GM21447 (cell line): ENCODE measurements around the gene IGSF21.
"Not testable (repeated sequence)": the region's sequence is repeated elsewhere in the genome, so short reads cannot be mapped to it uniquely, and the experiment has no call there.

Experiments
- ATAC-seq: cut with Tn5 transposase; IDR thresholded peaks from one replicate; pipeline ENCODE4 v1.9.1; 2021; ENCODE audit not compliant: unreplicated experiment

The IGSF21 gene

GRCh38 chr1:18350747-18351146, 243.1 kb downstream of the IGSF21 start:
- no peak for ATAC-seq

- ATAC-seq: no peak
These were observed 244.1 kb downstream of the IGSF21 start for GRCh38 chr1:18351735-18352134.

GRCh38 chr1:18352636-18353265, 245.2 kb downstream of the IGSF21 start:
- ATAC-seq: no peak

- ATAC-seq: no peak
These were observed 245.9 kb downstream of the IGSF21 start for GRCh38 chr1:18353528-18353927.

- no peak for ATAC-seq
These were observed 246.4 kb downstream of the IGSF21 start for GRCh38 chr1:18353992-18354391.

DNA sequence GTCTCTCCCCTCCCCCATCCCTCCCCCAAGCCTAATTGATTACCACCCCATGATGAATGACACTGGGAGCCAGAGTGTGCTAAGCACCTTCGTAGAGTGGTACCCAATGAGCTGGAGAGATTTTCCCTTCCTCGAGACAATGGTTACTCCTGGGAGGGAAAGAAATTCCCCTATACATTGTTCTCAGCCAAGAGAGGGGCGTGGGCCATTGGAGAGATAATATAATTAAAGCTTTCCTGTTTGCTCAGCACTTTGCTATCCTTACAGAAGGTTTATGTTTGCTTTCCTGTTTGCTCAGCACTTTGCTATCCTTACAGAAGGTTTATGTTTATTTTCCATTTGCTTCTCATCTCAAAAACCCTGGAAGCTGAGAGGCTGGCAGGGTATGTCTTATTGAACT, 247.0 kb downstream of the IGSF21 start:
- ATAC-seq: no peak

DNA sequence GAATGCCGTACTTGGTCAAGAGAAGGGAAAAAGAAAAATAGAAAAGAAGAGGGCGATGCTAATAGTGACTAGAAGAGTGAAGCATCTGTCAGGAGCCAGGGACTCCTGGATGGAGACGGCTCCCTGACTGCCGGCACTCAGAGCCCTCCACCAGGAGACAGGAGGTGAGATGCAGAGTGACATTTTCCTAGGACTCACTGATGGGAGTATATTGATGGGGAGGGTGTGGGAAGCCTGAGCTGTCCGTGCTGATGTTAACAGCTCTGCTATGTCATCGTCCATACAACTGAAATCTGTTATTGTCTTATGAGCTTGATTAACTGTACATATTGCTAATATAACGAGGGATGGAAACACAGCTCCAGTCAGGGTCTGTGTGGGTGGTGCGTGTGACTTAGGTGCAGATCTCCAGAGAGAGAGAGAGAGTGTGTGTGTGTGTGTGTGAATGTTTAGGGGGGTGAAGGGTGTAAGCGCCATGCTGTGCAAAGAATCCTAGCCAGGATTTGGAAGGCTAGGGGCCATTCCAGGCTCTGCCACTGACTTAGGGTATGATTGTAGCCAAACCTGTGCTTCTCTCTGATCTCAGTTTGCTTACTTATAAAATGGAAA, 250.1 kb downstream of the IGSF21 start:
- ATAC-seq: no peak

GRCh38 chr1:18358600-18358999, 251.0 kb downstream of the IGSF21 start:
- no peak for ATAC-seq

- no peak for ATAC-seq
These were observed 252.7 kb downstream of the IGSF21 start for GRCh38 chr1:18360251-18360650.

GRCh38 chr1:18362150-18362549, 254.6 kb downstream of the IGSF21 start:
- no peak for ATAC-seq

- ATAC-seq: no peak
These were observed 255.8 kb downstream of the IGSF21 start for GRCh38 chr1:18363436-18363835.

GRCh38 chr1:18365099-18365705, 257.6 kb downstream of the IGSF21 start:
- no peak for ATAC-seq

DNA sequence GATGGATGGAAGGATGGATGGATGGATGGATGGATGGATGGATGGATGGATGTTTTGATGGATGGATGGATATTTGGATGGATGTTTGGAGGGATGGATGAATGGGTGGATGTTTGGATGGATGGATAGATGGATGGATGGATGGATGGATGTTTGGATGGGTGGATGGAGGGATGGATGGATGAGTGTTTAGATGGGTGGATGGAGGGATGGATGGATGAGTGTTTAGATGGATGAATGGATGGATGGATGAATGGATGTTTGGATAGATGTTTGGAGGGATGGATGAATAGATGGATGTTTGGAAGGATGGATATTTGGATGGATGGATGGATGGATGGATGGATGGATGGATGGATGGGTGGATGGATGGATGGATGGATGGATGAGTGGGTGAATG, 264.9 kb downstream of the IGSF21 start:
- not testable (repeated sequence) for ATAC-seq

- ATAC-seq: no peak
These were observed 265.6 kb downstream of the IGSF21 start for GRCh38 chr1:18373151-18373550.

GRCh38 chr1:18373882-18374493, 266.4 kb downstream of the IGSF21 start:
- no peak for ATAC-seq

GRCh38 chr1:18376661-18377060, 269.1 kb downstream of the IGSF21 start:
- no peak for ATAC-seq

DNA sequence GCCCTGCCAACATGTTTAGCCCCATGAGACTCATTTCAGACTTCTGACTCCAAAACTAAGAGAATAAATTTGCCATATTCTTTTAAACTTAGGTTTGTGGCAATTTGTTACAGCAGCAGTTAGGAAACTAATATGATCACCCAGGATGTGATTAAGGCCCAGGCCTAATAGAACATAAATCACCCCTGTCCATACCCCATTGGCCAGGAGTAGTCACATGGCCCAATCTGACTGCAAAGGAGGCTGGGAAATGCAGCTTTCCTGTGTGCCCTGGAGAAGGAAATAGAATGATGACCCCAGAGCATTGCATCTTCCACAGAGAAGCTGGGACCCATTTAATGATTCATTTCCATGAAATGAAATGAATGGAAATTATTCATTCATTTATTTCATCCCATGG, 272.7 kb downstream of the IGSF21 start:
- no peak for ATAC-seq

- no peak for ATAC-seq
These were observed 276.5 kb downstream of the IGSF21 start for GRCh38 chr1:18384059-18384458.

- no peak for ATAC-seq
These were observed 276.9 kb downstream of the IGSF21 start for GRCh38 chr1:18384471-18384870.

- ATAC-seq: no peak
These were observed 277.7 kb downstream of the IGSF21 start for GRCh38 chr1:18385239-18385790.

GRCh38 chr1:18386591-18386990, 279.0 kb downstream of the IGSF21 start:
- no peak for ATAC-seq

- ATAC-seq: no peak
These were observed 279.7 kb downstream of the IGSF21 start for GRCh38 chr1:18387307-18387706.
